Fibroblast of pulmonary artery (primary cell): ENCODE results near the gene MIF4GD.

Source experiments
- DNase-seq: peaks from one replicate; pipeline ENCODE4 v3.0.0-alpha.2; 2010; ENCODE audit warnings: low read depth
- H3K4me3 ChIP-seq: replicated peaks from 2 replicates; pipeline ENCODE4 v1.5.1; 2011; ENCODE audit warnings: low read depth, mild to moderate bottlenecking, control low read depth, low read length, moderate library complexity
- CTCF ChIP-seq: IDR thresholded peaks from 2 replicates; pipeline ENCODE4 v1.5.1; 2011; ENCODE audit warnings: mild to moderate bottlenecking, control low read depth, low read length, inconsistent platforms; ENCODE audit errors: missing control alignments

The MIF4GD gene

GRCh38 chr17:75315541-75316243 lies 44.7 kb upstream of the MIF4GD start:
- no peak for TF ChIP-seq CTCF
- no peak for DNase-seq
- no peak overlapping the region for H3K4me3 ChIP-seq

GRCh38 chr17:75313941-75314551 lies 43.0 kb upstream of the MIF4GD start:
- DNase-seq: no peak
- no peak overlapping the region for H3K4me3 ChIP-seq
- no peak for TF ChIP-seq CTCF

- DNase-seq: no peak
- no peak overlapping the region for H3K4me3 ChIP-seq
These were observed 38.0 kb upstream of the MIF4GD start for GRCh38 chr17:75308732-75309629.

GRCh38 chr17:75307957-75308731 lies 37.1 kb upstream of the MIF4GD start:
- H3K4me3 ChIP-seq: no peak overlapping the region
- DNase-seq: no peak
- TF ChIP-seq CTCF: no peak

More at GRCh38 chr17:75308732-75309629, 38.0 kb upstream of the MIF4GD start:
- no peak for TF ChIP-seq CTCF

GRCh38 chr17:75301502-75302206 lies 30.6 kb upstream of the MIF4GD start:
- DNase-seq: no peak
- no peak overlapping the region for H3K4me3 ChIP-seq

More at GRCh38 chr17:75301502-75302206, 30.6 kb upstream of the MIF4GD start:
- TF ChIP-seq CTCF: no peak
